Measurements from ENCODE around the gene VSIG4.

VSIG4 gene

DNA sequence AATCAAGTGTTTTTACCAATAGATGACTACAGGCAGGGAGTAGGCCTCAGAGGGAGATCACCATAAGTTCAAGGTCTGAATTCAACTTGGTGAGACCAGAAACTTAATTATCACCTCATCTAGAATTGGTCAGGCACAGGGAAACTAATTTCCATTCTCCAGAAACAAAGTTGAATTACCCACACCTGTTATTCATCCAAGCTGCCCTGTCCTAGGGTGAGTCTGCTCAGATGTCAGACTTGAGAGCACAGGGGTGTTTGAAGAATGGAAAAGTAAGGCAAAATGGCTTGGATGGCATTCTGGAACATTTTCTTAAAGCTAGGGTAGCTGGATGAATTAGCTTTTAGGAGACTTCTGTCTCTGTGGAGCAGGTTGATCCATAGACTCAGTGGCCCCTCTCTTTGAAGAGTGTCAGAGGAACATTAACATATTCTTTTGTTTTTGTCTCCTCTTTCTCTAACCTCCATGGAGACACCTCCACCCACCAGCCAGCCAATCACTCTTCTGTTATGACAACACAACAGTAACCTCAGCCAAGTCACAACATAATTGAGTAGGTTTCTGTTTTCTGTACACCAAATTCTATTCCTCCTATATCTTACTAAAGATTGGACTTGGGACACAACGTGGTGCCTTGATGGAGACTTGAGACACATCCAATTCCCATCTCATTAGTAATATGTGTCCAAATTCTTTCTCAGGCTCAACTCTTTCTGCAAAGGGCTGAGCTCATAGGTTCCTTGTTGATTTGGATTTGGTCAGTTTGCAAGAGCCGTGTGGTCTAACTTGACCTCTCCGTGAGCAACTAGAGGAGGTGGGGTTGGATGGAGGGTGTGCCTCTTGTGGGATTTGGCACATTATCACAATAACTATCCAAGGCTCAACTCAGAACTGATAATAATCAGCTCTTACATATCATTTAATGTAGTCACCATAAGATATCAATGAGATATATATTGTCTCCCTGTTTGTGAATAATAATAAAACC is 45.1 kb downstream of the VSIG4 start:
- no peaks in the 10 kb centered on the region for H3K36me3 ChIP-seq (ENCODE audit: control insufficient read depth in 2 of 2, insufficient read depth in 1 of 2, low read length in 2 of 2)
- H3K27ac ChIP-seq (ENCODE audit: extremely low read depth, low read depth, low read length): no peak overlapping the region
- ChIA-PET POLR2A (no interaction called here), CTCF (interaction anchor here (0.8 to 1.8 kb wide), 2 partner anchors 9 to 413 kb away, joined by 3 to 7 read pairs; no protein-coding TSS in a partner anchor)
- H3K9me3 ChIP-seq (ENCODE audit: control insufficient read depth, insufficient read depth, low read depth, low read length): no peaks in the 10 kb centered on the region
- no peak overlapping the region for H3K4me3 ChIP-seq (ENCODE audit: low read depth, low read length)
- no peaks in the 10 kb centered on the region for H3K4me1 ChIP-seq (ENCODE audit: control insufficient read depth, insufficient read depth, low read length)
- TF ChIP-seq ZNF140 (tag by site-specific recombination; IDR thresholded peaks at IDR 0.05): no peak
- TF ChIP-seq KLF8 (tag by site-specific recombination; IDR thresholded peaks at IDR 0.05): no peak
- no peak for TF ChIP-seq ZNF174 (tag by site-specific recombination; IDR thresholded peaks at IDR 0.05)
- no peak for TF ChIP-seq SP2 (tag by site-specific recombination; IDR thresholded peaks at IDR 0.05)
- no peak for TF ChIP-seq ZNF2 (tag by site-specific recombination; IDR thresholded peaks at IDR 0.05)
- no peak for TF ChIP-seq WT1 (tag by site-specific recombination; IDR thresholded peaks at IDR 0.05)
- TF ChIP-seq ZNF529 (tag by site-specific recombination; IDR thresholded peaks at IDR 0.05; ENCODE audit: insufficient replicate concordance): no peak
- no peak for TF ChIP-seq ZNF621 (tag by site-specific recombination; IDR thresholded peaks at IDR 0.05)
- TF ChIP-seq GLI2 (tag by site-specific recombination; IDR thresholded peaks at IDR 0.05; ENCODE audit: borderline replicate concordance, low read depth): no peak
- TF ChIP-seq ZNF10 (tag by site-specific recombination; IDR thresholded peaks at IDR 0.05): no peak
- no peak for TF ChIP-seq ZBTB20 (tag by site-specific recombination; IDR thresholded peaks at IDR 0.05)
- TF ChIP-seq ZNF211 (tag by site-specific recombination; IDR thresholded peaks at IDR 0.05; ENCODE audit: low read depth): no peak
- no peak for TF ChIP-seq KLF10 (tag by site-specific recombination; IDR thresholded peaks at IDR 0.05)
- TF ChIP-seq ZNF324 (tag by site-specific recombination; IDR thresholded peaks at IDR 0.05): no peak
- no peak for TF ChIP-seq ZNF658 (tag by site-specific recombination; IDR thresholded peaks at IDR 0.05)
- TF ChIP-seq, protein P1, sequence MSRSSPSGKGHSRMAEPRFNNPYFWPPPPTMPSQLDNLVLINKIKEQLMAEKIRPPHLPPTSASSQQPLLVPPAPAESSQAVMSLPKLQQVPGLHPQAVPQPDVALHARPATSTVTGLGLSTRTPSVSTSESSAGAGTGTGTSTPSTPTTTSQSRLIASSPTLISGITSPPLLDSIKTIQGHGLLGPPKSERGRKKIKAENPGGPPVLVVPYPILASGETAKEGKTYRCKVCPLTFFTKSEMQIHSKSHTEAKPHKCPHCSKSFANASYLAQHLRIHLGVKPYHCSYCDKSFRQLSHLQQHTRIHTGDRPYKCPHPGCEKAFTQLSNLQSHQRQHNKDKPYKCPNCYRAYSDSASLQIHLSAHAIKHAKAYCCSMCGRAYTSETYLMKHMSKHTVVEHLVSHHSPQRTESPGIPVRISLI (tag by site-specific recombination; IDR thresholded peaks at IDR 0.05): no peak
- TF ChIP-seq ZNF664 (tag by site-specific recombination; IDR thresholded peaks at IDR 0.05): no peak

- ChIA-PET POLR2A (no interaction called here), CTCF (interaction anchor here (0.6 kb wide), 1 partner anchor 98 kb away, joined by 3 read pairs; no protein-coding TSS in a partner anchor)
- no peaks in the 10 kb centered on the region; a peak in 1 of 3 replicates for H3K36me3 ChIP-seq (ENCODE audit: control insufficient read depth in 2 of 2, insufficient read depth in 1 of 2, low read length in 2 of 2)
- no peaks in the 10 kb centered on the region for H3K4me1 ChIP-seq (ENCODE audit: control insufficient read depth, insufficient read depth, low read length)
- H3K27ac ChIP-seq (ENCODE audit: extremely low read depth, low read depth, low read length): no peak overlapping the region
- H3K9me3 ChIP-seq (ENCODE audit: control insufficient read depth, insufficient read depth, low read depth, low read length): no peaks in the 10 kb centered on the region
- TF ChIP-seq ZNF280C (tag by site-specific recombination; IDR thresholded peaks at IDR 0.05): no peak
- no peak for TF ChIP-seq ZNF837 (tag by site-specific recombination; IDR thresholded peaks at IDR 0.05)
- TF ChIP-seq ZNF239 (tag by site-specific recombination; IDR thresholded peaks at IDR 0.05): no peak
- H3K4me3 ChIP-seq (ENCODE audit: low read depth, low read length): no peak overlapping the region
These were observed 45.9 kb downstream of the VSIG4 start for GRCh38 chrX:65993915-65994460.
